Fibroblast of lung (primary cell): ENCODE results near the gene TMBIM6.

Experiments used
- CTCF ChIP-seq, 2 donors: IDR thresholded peaks in 1 of 2; conservative IDR thresholded peaks in 1 of 2; 1 replicate in 1 of 2; 2 replicates in 1 of 2; pipeline ENCODE4 v1.5.1; 2011 to 2012; ENCODE audit warnings: low read length in 2 of 2, control low read depth in 1 of 2, inconsistent platforms in 1 of 2, low read depth in 1 of 2, mild to moderate bottlenecking in 1 of 2
- EZH2 ChIP-seq: IDR thresholded peaks from 2 replicates; pipeline ENCODE4 v1.5.1; 2012; ENCODE audit warnings: low read length, control low read depth, mild to moderate bottlenecking; ENCODE audit errors: missing control alignments

- TF ChIP-seq CTCF (conservative IDR thresholded peaks at IDR 0.05 in 1 of 2, IDR thresholded peaks at IDR 0.05 in 1 of 2; ENCODE audit: low read depth in 1 of 2, low read length in 2 of 2) (no peak), EZH2 (no peak)
These were observed 52.3 kb downstream of the TMBIM6 start for GRCh38 chr12:49793620-49794019.
